Measurements from ENCODE around the gene ETV6.

Gene ETV6

GRCh38 chr12:11755302-11755930, 105.9 kb downstream of the ETV6 start:
- H3K4me1 ChIP-seq: no peaks in the 10 kb centered on the region; the same call in 1 of the 2 replicates
- in situ Hi-C loops (cut with MboI; ENCODE audit: low sequenced_read_pairs): no loop called here
- no peaks in the 10 kb centered on the region for H3K27me3 ChIP-seq (ENCODE audit: low read depth)
- DNase-seq (ENCODE audit: low spot score in 2 of 2): no peak
- no peaks in the 10 kb centered on the region; the same call in 1 of the 2 replicates for H3K36me3 ChIP-seq (replicated peaks)
- no peaks in the 10 kb centered on the region; the same call in 1 of the 2 replicates for H3K9me3 ChIP-seq
- no peak overlapping the region for H3K4me3 ChIP-seq

DNA sequence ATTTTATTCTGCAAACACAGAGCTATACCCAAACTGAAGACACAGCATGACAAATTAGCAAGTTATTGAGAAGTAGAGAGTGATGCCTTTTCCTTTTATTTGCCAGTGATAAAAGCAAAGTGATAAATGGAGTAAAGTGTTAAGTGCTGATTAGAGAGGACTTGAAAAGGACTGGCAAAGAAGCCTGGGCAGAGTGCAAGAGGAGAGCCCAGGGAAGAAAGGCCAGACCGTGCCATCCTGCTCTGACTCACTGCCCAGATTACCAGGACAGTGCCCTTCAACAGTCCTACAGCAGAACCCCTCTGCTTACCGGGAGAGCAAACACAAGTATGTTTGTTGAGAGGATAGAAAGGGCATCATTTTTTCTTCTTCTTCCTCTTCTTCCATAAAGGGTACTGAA, 106.5 kb downstream of the ETV6 start:
- Histone ChIP-seq H3K27me3 (ENCODE audit: low read depth) (no peaks in the 10 kb centered on the region), H3K4me3 (no peak overlapping the region), H3K4me1 (no peaks in the 10 kb centered on the region; the same call in 1 of the 2 replicates), H3K9me3 (no peaks in the 10 kb centered on the region; the same call in 1 of the 2 replicates), H3K36me3 (replicated peaks) (no peaks in the 10 kb centered on the region; the same call in 1 of the 2 replicates)
- in situ Hi-C loops (cut with MboI; ENCODE audit: low sequenced_read_pairs): no loop called here
- no peak for DNase-seq (ENCODE audit: low spot score in 2 of 2)

DNA sequence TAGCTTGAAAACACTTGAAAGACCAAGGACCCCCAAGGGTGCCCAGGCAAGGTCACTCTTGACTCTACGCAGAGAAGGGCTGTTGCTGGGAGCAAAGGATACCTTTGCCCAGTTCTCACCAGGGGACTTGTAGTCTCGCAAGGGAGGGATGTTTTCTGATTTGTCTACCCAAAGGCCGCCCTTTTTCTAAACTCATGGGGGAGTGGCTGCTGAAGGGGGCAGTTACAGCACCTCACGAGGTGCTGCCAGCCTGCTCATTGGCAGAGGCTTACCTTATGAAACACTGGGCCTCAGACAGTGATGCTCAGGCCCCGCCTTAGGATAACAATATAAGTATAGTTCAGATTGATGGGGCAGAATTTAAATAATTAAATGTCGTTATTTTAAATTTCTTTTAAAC, 107.0 kb downstream of the ETV6 start:
- no peak for DNase-seq (ENCODE audit: low spot score in 2 of 2)
- Histone ChIP-seq H3K9me3 (no peaks in the 10 kb centered on the region; the same call in 1 of the 2 replicates), H3K4me1 (no peaks in the 10 kb centered on the region; the same call in 1 of the 2 replicates), H3K4me3 (no peak overlapping the region), H3K27me3 (ENCODE audit: low read depth) (no peaks in the 10 kb centered on the region), H3K36me3 (replicated peaks) (no peaks in the 10 kb centered on the region; the same call in 1 of the 2 replicates)
- in situ Hi-C loops (cut with MboI; ENCODE audit: low sequenced_read_pairs): no loop called here

DNA sequence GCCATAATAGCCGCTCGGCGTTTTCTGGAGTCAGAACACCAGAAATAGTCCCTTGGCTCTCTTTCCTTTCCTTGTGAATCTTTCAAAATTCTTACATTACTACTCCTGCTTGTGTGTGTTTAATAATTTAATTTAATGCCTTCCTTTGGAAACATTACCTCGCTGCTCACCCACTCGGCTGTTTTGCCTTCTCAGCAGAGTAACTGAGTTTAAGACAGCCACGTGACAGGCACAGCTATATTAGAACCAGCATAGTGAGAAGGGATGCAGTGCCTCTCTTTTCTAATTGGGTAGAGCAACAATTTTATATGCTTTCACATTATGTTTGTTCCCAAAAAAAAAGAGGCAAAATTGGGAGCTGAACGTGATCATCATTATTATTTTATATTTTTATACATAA, 107.6 kb downstream of the ETV6 start:
- Histone ChIP-seq H3K27me3 (ENCODE audit: low read depth) (no peaks in the 10 kb centered on the region), H3K4me1 (no peaks in the 10 kb centered on the region; the same call in 1 of the 2 replicates), H3K9me3 (no peaks in the 10 kb centered on the region), H3K36me3 (replicated peaks) (no peaks in the 10 kb centered on the region; the same call in 1 of the 2 replicates), H3K4me3 (no peak overlapping the region)
- in situ Hi-C loops (cut with MboI; ENCODE audit: low sequenced_read_pairs): no loop called here
- DNase-seq (ENCODE audit: low spot score in 2 of 2): no peak

GRCh38 chr12:11757531-11757930, 108.1 kb downstream of the ETV6 start:
- Histone ChIP-seq H3K4me3 (no peak overlapping the region), H3K27me3 (ENCODE audit: low read depth) (no peaks in the 10 kb centered on the region), H3K9me3 (no peaks in the 10 kb centered on the region), H3K4me1 (no peaks in the 10 kb centered on the region; the same call in 1 of the 2 replicates), H3K36me3 (replicated peaks) (no peaks in the 10 kb centered on the region; the same call in 1 of the 2 replicates)
- in situ Hi-C loops (cut with MboI; ENCODE audit: low sequenced_read_pairs): no loop called here
- DNase-seq (ENCODE audit: low spot score in 2 of 2): no peak

DNA sequence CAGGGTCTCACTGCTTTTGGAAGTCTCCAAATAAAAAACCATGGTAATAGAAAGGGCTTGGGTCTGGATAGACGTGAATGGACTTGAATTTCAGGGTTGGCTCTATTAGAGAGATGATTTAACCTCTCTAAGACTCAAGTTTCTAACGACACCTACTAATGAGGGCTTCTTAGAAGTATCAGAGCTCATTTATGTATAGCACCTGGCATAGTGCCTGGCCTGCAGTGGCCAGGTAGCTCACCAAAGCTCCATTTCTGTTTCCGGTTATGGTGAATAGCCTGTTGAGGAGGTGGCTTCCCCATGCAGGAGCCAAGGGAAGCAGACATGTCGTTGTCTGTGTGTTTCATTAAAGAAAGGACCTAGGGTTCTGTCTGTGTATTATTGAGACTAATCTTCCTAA, 108.6 kb downstream of the ETV6 start:
- Histone ChIP-seq H3K27me3 (ENCODE audit: low read depth) (no peaks in the 10 kb centered on the region), H3K36me3 (replicated peaks) (no peaks in the 10 kb centered on the region; the same call in 1 of the 2 replicates), H3K4me3 (no peak overlapping the region), H3K4me1 (no peaks in the 10 kb centered on the region; the same call in 1 of the 2 replicates), H3K9me3 (no peaks in the 10 kb centered on the region)
- in situ Hi-C loops (cut with MboI; ENCODE audit: low sequenced_read_pairs): no loop called here
- DNase-seq (ENCODE audit: low spot score in 2 of 2): no peak

- DNase-seq (ENCODE audit: low spot score in 2 of 2): no peak
- in situ Hi-C loops (cut with MboI; ENCODE audit: low sequenced_read_pairs): no loop called here
- no peak overlapping the region for H3K4me3 ChIP-seq
- H3K9me3 ChIP-seq: no peaks in the 10 kb centered on the region
- H3K36me3 ChIP-seq (replicated peaks): no peaks in the 10 kb centered on the region; the same call in 1 of the 2 replicates
- H3K27me3 ChIP-seq (ENCODE audit: low read depth): no peaks in the 10 kb centered on the region
- H3K4me1 ChIP-seq: no peaks in the 10 kb centered on the region; the same call in 1 of the 2 replicates
Observed at GRCh38 chr12:11758510-11759493, 109.3 kb downstream of the ETV6 start.

- in situ Hi-C loops (cut with MboI; ENCODE audit: low sequenced_read_pairs): no loop called here
- Histone ChIP-seq H3K4me3 (no peak overlapping the region), H3K36me3 (replicated peaks) (no peaks in the 10 kb centered on the region; the same call in 1 of the 2 replicates), H3K27me3 (ENCODE audit: low read depth) (no peaks in the 10 kb centered on the region), H3K9me3 (no peaks in the 10 kb centered on the region), H3K4me1 (no peaks in the 10 kb centered on the region; the same call in none of the 2 replicates)
- DNase-seq (ENCODE audit: low spot score in 2 of 2): no peak
Observed at GRCh38 chr12:11759494-11759878, 110.0 kb downstream of the ETV6 start.

DNA sequence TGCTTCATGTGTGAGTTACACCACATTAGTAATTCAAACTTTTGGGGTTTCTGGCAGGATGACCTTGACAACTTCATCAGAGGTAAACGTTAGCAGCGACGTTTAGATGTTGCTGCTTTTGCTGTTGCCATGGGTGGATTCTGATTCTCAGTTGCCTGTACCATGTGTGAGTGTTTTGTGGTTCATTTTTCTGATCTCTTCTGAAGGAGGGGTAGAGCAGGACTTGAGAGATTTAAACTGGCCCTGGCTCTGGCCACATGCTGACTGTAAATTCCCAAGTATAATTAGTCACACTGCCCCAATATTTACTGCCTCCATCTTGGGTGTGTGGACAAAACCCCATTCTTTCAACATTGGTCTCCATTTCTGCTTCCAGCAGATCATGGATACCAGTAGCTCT, 110.4 kb downstream of the ETV6 start:
- in situ Hi-C loops (cut with MboI; ENCODE audit: low sequenced_read_pairs): no loop called here
- Histone ChIP-seq H3K27me3 (ENCODE audit: low read depth) (no peaks in the 10 kb centered on the region), H3K4me1 (no peaks in the 10 kb centered on the region; the same call in none of the 2 replicates), H3K9me3 (no peaks in the 10 kb centered on the region), H3K4me3 (no peak overlapping the region), H3K36me3 (replicated peaks) (no peaks in the 10 kb centered on the region; the same call in 1 of the 2 replicates)
- DNase-seq (ENCODE audit: low spot score in 2 of 2): no peak

DNA sequence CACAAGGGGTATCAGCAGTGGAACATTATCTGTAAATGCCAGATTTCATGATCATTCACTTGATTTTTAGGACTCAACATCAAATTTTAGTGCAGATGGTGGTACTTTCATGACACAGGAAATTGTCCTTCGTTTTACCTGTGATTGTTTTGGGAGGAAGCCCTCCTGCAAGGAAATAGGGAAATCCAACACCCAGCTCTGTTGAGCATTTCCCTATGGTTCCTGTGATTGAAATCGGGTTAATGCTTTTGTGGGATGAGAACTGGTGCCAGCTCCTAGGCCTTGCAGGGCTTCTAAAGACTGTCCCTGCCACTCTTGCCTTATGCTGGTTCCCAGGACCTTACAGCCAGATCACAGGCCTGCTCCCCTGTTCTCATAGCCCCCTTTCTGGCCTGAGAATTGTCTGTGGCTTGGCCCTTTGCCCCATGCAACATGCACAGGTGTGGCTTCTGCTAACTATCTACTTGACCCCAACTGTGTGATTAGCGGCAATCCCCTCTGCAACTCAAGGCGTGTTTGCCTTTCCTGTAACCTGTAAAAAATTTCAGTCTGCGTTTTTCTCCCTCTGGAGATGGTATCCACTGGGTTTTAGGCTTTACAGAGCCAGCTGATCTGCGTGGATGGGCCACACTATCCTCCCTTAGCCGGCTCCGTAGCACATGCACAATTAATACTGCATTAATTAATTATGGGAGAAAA, 112.5 kb downstream of the ETV6 start:
- in situ Hi-C loops (cut with MboI; ENCODE audit: low sequenced_read_pairs): no loop called here
- Histone ChIP-seq H3K36me3 (replicated peaks) (no peaks in the 10 kb centered on the region; the same call in 1 of the 2 replicates), H3K4me3 (no peak overlapping the region), H3K27me3 (ENCODE audit: low read depth) (no peaks in the 10 kb centered on the region), H3K9me3 (no peaks in the 10 kb centered on the region), H3K4me1 (peaks cover 13% of the 10 kb centered on the region)
- no peak for DNase-seq (ENCODE audit: low spot score in 2 of 2)

GRCh38 chr12:11762723-11763326, 113.4 kb downstream of the ETV6 start:
- Histone ChIP-seq H3K27me3 (ENCODE audit: low read depth) (no peaks in the 10 kb centered on the region), H3K4me1 (peaks cover 13% of the 10 kb centered on the region), H3K36me3 (replicated peaks) (no peaks in the 10 kb centered on the region; the same call in 1 of the 2 replicates), H3K9me3 (no peaks in the 10 kb centered on the region), H3K4me3 (no peak overlapping the region)
- in situ Hi-C loops (cut with MboI; ENCODE audit: low sequenced_read_pairs): no loop called here
- DNase-seq (ENCODE audit: low spot score in 2 of 2): no peak

GRCh38 chr12:11763760-11764520, 114.5 kb downstream of the ETV6 start:
- no peaks in the 10 kb centered on the region for H3K27me3 ChIP-seq (ENCODE audit: low read depth)
- H3K36me3 ChIP-seq (replicated peaks): no peaks in the 10 kb centered on the region; the same call in 1 of the 2 replicates
- peaks cover 13% of the 10 kb centered on the region for H3K4me1 ChIP-seq
- no peak overlapping the region for H3K4me3 ChIP-seq
- in situ Hi-C loops (cut with MboI; ENCODE audit: low sequenced_read_pairs): no loop called here
- peak in 1 of 2 experiments; percentile 15 for DNase-seq (ENCODE audit: low spot score in 2 of 2)
- H3K9me3 ChIP-seq: no peaks in the 10 kb centered on the region

Data from HAP-1 (cell line).